Measurements from ENCODE around the gene MACROD2. TPM values are rescaled to one million over a fixed set of nuclear protein-coding genes. Genes with fewer than 3 reads are reported as not detected.

MACROD2 gene
- total RNA-seq, 1 donor from 2014 or later, result 6.4 TPM

GRCh38 chr20:14897608-14898007 lies 902.3 kb downstream of the MACROD2 start:
- no peak overlapping the region for H3K27ac Mint-ChIP-seq (ENCODE audit: unreplicated experiment)

GRCh38 chr20:14902432-14903089 lies 907.2 kb downstream of the MACROD2 start:
- Mint-ChIP-seq H3K4me3 (no peak overlapping the region), H3K27me3 (ENCODE audit: low read depth) (no peaks in the 10 kb centered on the region), H3K27ac (ENCODE audit: unreplicated experiment) (no peak overlapping the region), H3K9me3 (peaks cover 5% of the 10 kb centered on the region), H3K4me1 (peaks cover 6% of the 10 kb centered on the region), H3K36me3 (ENCODE audit: low read depth) (no peaks in the 10 kb centered on the region)
- no peak for TF ChIP-seq CTCF (conservative IDR thresholded peaks at IDR 0.05)
- DNase-seq (ENCODE audit: low read depth, low spot score), result no peak

More at GRCh38 chr20:14897608-14898007, 902.3 kb downstream of the MACROD2 start:
- Mint-ChIP-seq H3K4me1 (no peaks in the 10 kb centered on the region), H3K27me3 (ENCODE audit: low read depth) (no peaks in the 10 kb centered on the region), H3K4me3 (no peak overlapping the region), H3K9me3 (peaks cover 3% of the 10 kb centered on the region), H3K36me3 (ENCODE audit: low read depth) (no peaks in the 10 kb centered on the region)
- no peak for DNase-seq (ENCODE audit: low read depth, low spot score)
- TF ChIP-seq CTCF (conservative IDR thresholded peaks at IDR 0.05), result no peak

- H3K36me3 Mint-ChIP-seq (ENCODE audit: low read depth), result no peaks in the 10 kb centered on the region
- TF ChIP-seq CTCF (conservative IDR thresholded peaks at IDR 0.05), result no peak
- DNase-seq (ENCODE audit: low read depth, low spot score), result no peak
These were observed 911.7 kb downstream of the MACROD2 start for GRCh38 chr20:14906908-14907434.

GRCh38 chr20:14910126-14910525 lies 914.8 kb downstream of the MACROD2 start:
- DNase-seq (ENCODE audit: low read depth, low spot score), result no peak
- no peaks in the 10 kb centered on the region for H3K36me3 Mint-ChIP-seq (ENCODE audit: low read depth)
- H3K4me1 Mint-ChIP-seq, result peaks cover 8% of the 10 kb centered on the region

More at GRCh38 chr20:14906908-14907434, 911.7 kb downstream of the MACROD2 start:
- Mint-ChIP-seq H3K27me3 (ENCODE audit: low read depth) (no peaks in the 10 kb centered on the region), H3K4me3 (no peak overlapping the region), H3K4me1 (peaks cover 8% of the 10 kb centered on the region), H3K9me3 (peaks cover 3% of the 10 kb centered on the region), H3K27ac (ENCODE audit: unreplicated experiment) (no peak overlapping the region)

GRCh38 chr20:14913896-14914620 lies 918.7 kb downstream of the MACROD2 start:
- no peak overlapping the region for H3K4me3 Mint-ChIP-seq
- no peaks in the 10 kb centered on the region for H3K9me3 Mint-ChIP-seq
- DNase-seq (ENCODE audit: low read depth, low spot score), result no peak
- H3K27ac Mint-ChIP-seq (ENCODE audit: unreplicated experiment), result no peak overlapping the region
- no peaks in the 10 kb centered on the region for H3K27me3 Mint-ChIP-seq (ENCODE audit: low read depth)
- H3K36me3 Mint-ChIP-seq (ENCODE audit: low read depth), result no peaks in the 10 kb centered on the region
- peaks cover 4% of the 10 kb centered on the region for H3K4me1 Mint-ChIP-seq
- TF ChIP-seq CTCF (conservative IDR thresholded peaks at IDR 0.05), result no peak

More at GRCh38 chr20:14910126-14910525, 914.8 kb downstream of the MACROD2 start:
- H3K9me3 Mint-ChIP-seq, result no peaks in the 10 kb centered on the region
- H3K27ac Mint-ChIP-seq (ENCODE audit: unreplicated experiment), result no peak overlapping the region
- TF ChIP-seq CTCF (conservative IDR thresholded peaks at IDR 0.05), result no peak
- no peak overlapping the region for H3K4me3 Mint-ChIP-seq
- no peaks in the 10 kb centered on the region for H3K27me3 Mint-ChIP-seq (ENCODE audit: low read depth)

Data from neural crest cell (in vitro differentiated cells).